Right atrium auricular region (tissue), 2 donors: ENCODE data around the gene CDX2. TPM values are rescaled to one million over a fixed set of nuclear protein-coding genes. Genes with fewer than 3 reads are reported as not detected.
A peak's percentile ranks its signal among the peaks of the same experiment; 100 is the strongest.

Source experiments
- DNase-seq: peaks from one replicate; pipeline ENCODE4 v3.0.0-alpha.2; 2019; ENCODE audit warnings: low spot score
- H3K27ac ChIP-seq, 2 donors: fragments of 200-600 bp; sonication (generic); 1 replicate in 1 of 2; 2 replicates in 1 of 2; pipeline ENCODE4 v1.5.1; 2016 to 2019
- H3K27me3 ChIP-seq, 2 donors: fragments of 200-600 bp; sonication (generic); one replicate each; pipeline versions ENCODE4 v1.5.1 to v1.6.0; 2017 to 2019
- H3K36me3 ChIP-seq: fragments of 200-600 bp; sonication (generic); one replicate; pipeline ENCODE4 v1.5.1; 2016
- H3K4me1 ChIP-seq, 2 donors: fragments of 200-600 bp; sonication (generic); one replicate each; pipeline versions ENCODE4 v1.5.1 to v1.6.0; 2017 to 2019
- H3K4me3 ChIP-seq, 2 donors: fragments of 200-600 bp; sonication (generic); 1 replicate in 1 of 2; 2 replicates in 1 of 2; pipeline ENCODE4 v1.5.1; 2017 to 2019; ENCODE audit warnings: mild to moderate bottlenecking in 1 of 2, moderate library complexity in 1 of 2
- H3K9me3 ChIP-seq, 2 donors: fragments of 200-600 bp; sonication (generic); one replicate each; pipeline ENCODE4 v1.5.1; 2019
- total RNA-seq, 2 donors: library from RNA; depleted of rRNA; stranded (reverse); fragments of >200 nt; gene quantifications; one replicate each; pipeline ENCODE4 v1.1.0, GENCODE V29; 2016
- TF ChIP-seq, protein P1 (sequence below), 2 donors: fragments of 200-600 bp; sonication (generic); IDR thresholded peaks; one replicate each; pipeline ENCODE4 v1.5.1; 2019; ENCODE audit warnings: antibody characterized with exemption in 2 of 2

CDX2 gene
- total RNA-seq, 2 donors from 2014 or later: not detected

DNA sequence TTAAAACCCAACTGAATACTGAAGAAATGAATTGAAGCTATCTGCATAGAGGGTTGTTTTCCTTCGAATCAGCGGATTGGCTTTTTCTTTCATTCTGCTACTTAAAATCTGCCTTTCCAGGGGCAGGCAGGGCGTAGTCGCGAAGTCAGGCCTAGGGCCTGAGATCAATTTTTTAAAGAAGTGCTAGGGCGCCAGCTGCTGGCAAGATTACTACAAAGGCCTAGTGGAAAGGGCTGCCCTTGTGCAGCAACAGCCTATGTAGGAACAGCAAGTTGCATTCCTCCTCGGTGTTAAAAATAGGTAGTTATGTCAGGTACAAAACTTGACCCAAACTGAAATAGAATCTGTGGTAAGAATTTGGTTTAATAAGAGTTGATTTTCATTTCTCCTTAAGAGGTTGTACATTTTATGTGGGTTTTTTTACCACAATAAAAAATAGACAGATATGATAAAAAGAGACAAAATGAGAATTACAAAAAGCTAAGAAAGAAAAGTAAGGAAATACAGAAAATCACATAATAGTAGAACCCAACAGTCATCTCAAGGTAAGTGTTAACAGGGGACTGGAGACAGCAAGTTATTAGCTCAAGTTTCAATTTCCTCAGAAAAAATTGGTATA, 28.9 kb upstream of the CDX2 start:
- Histone ChIP-seq H3K27me3 (no peaks in the 10 kb centered on the region), H3K9me3 (no peaks in the 10 kb centered on the region), H3K4me1 (no peaks in the 10 kb centered on the region), H3K36me3 (no peaks in the 10 kb centered on the region), H3K4me3 (no peak overlapping the region), H3K27ac (no peak overlapping the region)
- TF ChIP-seq, protein P1, sequence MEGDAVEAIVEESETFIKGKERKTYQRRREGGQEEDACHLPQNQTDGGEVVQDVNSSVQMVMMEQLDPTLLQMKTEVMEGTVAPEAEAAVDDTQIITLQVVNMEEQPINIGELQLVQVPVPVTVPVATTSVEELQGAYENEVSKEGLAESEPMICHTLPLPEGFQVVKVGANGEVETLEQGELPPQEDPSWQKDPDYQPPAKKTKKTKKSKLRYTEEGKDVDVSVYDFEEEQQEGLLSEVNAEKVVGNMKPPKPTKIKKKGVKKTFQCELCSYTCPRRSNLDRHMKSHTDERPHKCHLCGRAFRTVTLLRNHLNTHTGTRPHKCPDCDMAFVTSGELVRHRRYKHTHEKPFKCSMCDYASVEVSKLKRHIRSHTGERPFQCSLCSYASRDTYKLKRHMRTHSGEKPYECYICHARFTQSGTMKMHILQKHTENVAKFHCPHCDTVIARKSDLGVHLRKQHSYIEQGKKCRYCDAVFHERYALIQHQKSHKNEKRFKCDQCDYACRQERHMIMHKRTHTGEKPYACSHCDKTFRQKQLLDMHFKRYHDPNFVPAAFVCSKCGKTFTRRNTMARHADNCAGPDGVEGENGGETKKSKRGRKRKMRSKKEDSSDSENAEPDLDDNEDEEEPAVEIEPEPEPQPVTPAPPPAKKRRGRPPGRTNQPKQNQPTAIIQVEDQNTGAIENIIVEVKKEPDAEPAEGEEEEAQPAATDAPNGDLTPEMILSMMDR (IDR thresholded peaks at IDR 0.05): peak in 1 of 2 donors; percentile 59
- DNase-seq: no peak

DNA sequence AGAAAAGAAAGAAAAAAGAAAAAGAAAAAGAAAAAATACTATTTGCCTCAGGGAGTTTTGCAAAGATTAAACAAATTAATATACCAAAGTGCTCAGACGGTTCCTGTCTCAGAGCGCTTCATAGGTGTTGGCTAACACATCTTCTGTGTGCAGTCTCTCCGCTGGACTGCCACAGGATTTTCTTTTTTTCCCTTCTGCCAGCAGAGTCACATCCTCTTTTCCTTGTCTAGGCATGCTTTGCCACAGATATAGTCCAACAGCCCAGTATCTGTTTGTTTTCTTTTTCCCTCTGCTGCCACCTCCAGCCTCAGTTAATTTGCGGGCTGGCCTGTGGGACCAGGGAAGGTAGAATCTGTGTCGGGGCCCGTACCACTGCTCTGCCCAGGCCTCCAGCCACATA, 22.8 kb upstream of the CDX2 start:
- H3K27me3 ChIP-seq: no peaks in the 10 kb centered on the region
- TF ChIP-seq, protein P1 (IDR thresholded peaks at IDR 0.05): no peak
- no peaks in the 10 kb centered on the region for H3K4me1 ChIP-seq
- H3K4me3 ChIP-seq: no peak overlapping the region
- no peak overlapping the region for H3K27ac ChIP-seq
- DNase-seq: no peak
- H3K36me3 ChIP-seq: no peaks in the 10 kb centered on the region
- H3K9me3 ChIP-seq: no peaks in the 10 kb centered on the region

DNA sequence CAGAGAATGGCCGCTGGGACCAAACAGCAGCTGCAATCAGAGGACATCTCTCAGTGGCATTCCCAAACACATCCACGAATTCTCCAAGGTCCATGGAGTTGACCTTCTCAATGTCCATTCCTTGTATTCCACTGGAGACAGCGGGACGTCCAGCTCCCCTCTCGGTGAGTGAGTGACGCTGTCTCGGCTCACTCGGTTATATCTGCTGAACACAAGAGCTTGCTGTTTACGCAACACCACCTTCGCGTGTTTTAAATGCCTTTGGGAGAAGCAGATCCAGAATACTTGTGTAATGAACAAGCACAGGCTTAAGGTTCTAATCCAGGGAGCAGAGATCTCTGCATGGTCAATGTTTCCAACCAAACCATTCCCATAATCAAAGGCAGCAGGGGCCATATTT, 19.4 kb upstream of the CDX2 start, which contains the start of gene URAD:
Gene URAD (minus strand): TSS at position 174 of the 400 bp plus-strand sequence. CDS start 56 bp downstream, at position 118.
- Histone ChIP-seq H3K4me3 (no peak within 1 kb of the TSS), H3K27ac (no peak within 1 kb of the TSS), H3K36me3 (no peaks in the 10 kb centered on the region), H3K27me3 (no peaks in the 10 kb centered on the region), H3K4me1 (no peaks in the 10 kb centered on the region), H3K9me3 (no peaks in the 10 kb centered on the region)
- TF ChIP-seq, protein P1 (IDR thresholded peaks at IDR 0.05): no peak
- DNase-seq: no peak

DNA sequence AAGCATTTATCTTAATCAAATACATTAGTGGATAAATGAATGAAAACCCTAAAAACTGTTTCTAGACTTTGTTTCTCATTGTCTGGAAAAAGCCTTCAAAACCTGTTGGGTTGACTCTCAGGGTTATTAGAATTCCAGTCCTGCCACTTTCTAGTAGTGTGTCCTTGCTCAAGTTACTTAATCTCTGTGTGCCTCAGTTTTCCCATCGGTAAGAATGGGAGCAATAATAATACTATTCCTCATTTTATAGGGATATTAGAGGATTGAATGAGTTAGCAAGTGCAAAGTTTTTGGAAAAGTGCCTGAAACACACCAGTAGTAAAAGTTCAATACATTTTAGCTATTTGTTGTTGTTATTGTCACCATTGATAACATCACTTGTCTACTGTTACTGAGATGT, 16.5 kb upstream of the CDX2 start:
- Histone ChIP-seq H3K27ac (no peak overlapping the region), H3K36me3 (no peaks in the 10 kb centered on the region), H3K4me1 (peaks cover 0 to under 1% of the 10 kb centered on the region in 2 donors), H3K4me3 (no peak overlapping the region), H3K27me3 (peaks cover 2 to 16% of the 10 kb centered on the region in 2 donors), H3K9me3 (no peaks in the 10 kb centered on the region)
- TF ChIP-seq, protein P1 (IDR thresholded peaks at IDR 0.05): no peak
- no peak for DNase-seq

DNA sequence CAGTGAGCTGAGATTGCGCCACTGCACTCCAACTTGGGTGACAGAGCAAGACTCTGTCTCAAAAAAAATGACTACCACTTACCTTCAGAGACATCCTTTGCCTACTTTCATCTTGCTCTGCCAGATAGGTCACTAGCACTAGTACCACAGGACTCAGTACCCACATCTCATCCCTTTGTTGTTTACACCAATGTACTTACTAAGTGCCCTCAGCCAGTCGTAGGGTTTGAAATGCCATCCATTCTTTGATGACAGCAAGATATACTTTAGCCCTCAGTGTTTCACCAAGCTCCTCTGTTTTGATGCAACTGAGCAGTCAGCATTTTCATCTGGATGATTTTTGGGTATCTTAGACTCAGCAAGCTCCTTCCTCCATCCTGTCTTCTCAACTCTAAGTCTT, 13.2 kb upstream of the CDX2 start:
- peaks cover 0 to 31% of the 10 kb centered on the region in 2 donors for H3K4me1 ChIP-seq
- DNase-seq: no peak
- no peak overlapping the region for H3K27ac ChIP-seq
- H3K36me3 ChIP-seq: no peaks in the 10 kb centered on the region
- peaks cover 19 to 47% of the 10 kb centered on the region in 2 donors for H3K27me3 ChIP-seq
- H3K4me3 ChIP-seq: no peak overlapping the region
- TF ChIP-seq, protein P1 (IDR thresholded peaks at IDR 0.05): no peak
- H3K9me3 ChIP-seq: no peaks in the 10 kb centered on the region
